Measurements from ENCODE around the gene MFSD2B. TPM values are rescaled to one million over a fixed set of nuclear protein-coding genes. Genes with fewer than 3 reads are reported as not detected.

MFSD2B gene
- total RNA-seq, 1 experiment from 2014 or later, result not detected

GRCh38 chr2:24073816-24074215 lies 63.9 kb downstream of the MFSD2B start:
- Histone ChIP-seq H3K9me3 (no peaks in the 10 kb centered on the region), H3K36me3 (peaks cover 20% of the 10 kb centered on the region), H3K4me3 (no peak overlapping the region), H3K27me3 (no peaks in the 10 kb centered on the region)
- no peak for DNase-seq

- no peak for DNase-seq
- Histone ChIP-seq H3K4me3 (peak overlapping the region; percentile 91), H3K9me3 (no peaks in the 10 kb centered on the region), H3K27me3 (no peaks in the 10 kb centered on the region), H3K36me3 (peaks cover 17% of the 10 kb centered on the region)
Observed at GRCh38 chr2:24075259-24075658, 65.4 kb downstream of the MFSD2B start.

Other genes starting within 250 kb of the MFSD2B start
- 2.9 and 4.5 TPM in 2 replicates for gene ATAD2B, start 83.0 kb upstream of the MFSD2B start, total RNA-seq (2014; rRNA removed; shearing (Covaris generic); ENCODE audit: low replicate concordance)
- 16.0 and 25.2 TPM in 2 replicates for gene UBXN2A, start 69.6 kb upstream of the MFSD2B start, total RNA-seq (2014; rRNA removed; shearing (Covaris generic); ENCODE audit: low replicate concordance)
- 10.6 and 12.2 TPM in 2 replicates for gene WDCP, start 37.3 kb downstream of the MFSD2B start, total RNA-seq (2014; rRNA removed; shearing (Covaris generic); ENCODE audit: low replicate concordance)
- 5.1 TPM in 1 of 2 replicates, not detected in the other for gene FKBP1B, start 39.7 kb downstream of the MFSD2B start, total RNA-seq (2014; rRNA removed; shearing (Covaris generic); ENCODE audit: low replicate concordance)
- gene SF3B6, start 66.2 kb downstream of the MFSD2B start, total RNA-seq (2014; rRNA removed; shearing (Covaris generic); ENCODE audit: low replicate concordance), result 264 and 301 TPM in 2 replicates
- 5.0 and 6.5 TPM in 2 replicates for gene TP53I3, start 74.7 kb downstream of the MFSD2B start, total RNA-seq (2014; rRNA removed; shearing (Covaris generic); ENCODE audit: low replicate concordance)
- not detected in 2 replicates for gene PFN4, start 113.2 kb downstream of the MFSD2B start, total RNA-seq (2014; rRNA removed; shearing (Covaris generic); ENCODE audit: low replicate concordance)
- gene FAM228B, start 113.4 kb downstream of the MFSD2B start, total RNA-seq (2014; rRNA removed; shearing (Covaris generic); ENCODE audit: low replicate concordance), result 1.4 and 2.4 TPM in 2 replicates
- gene FAM228A, start 165.0 kb downstream of the MFSD2B start, total RNA-seq (2014; rRNA removed; shearing (Covaris generic); ENCODE audit: low replicate concordance), result not detected in 2 replicates

All from MG63 (cell line).